Activated naive CD4-positive, alpha-beta T cell treated with anti-CD3 and anti-CD28 coated beads, Interleukin-2, amount 50 U/mL, for 16 hours (primary cell): ENCODE data around the gene IGHMBP2.

Experiments
- DNase-seq: peaks from one replicate; pipeline ENCODE4 v3.0.0-alpha.2; 2020

The IGHMBP2 gene

GRCh38 chr11:68941324-68942094 lies 37.8 kb downstream of the IGHMBP2 start:
- no peak for DNase-seq

GRCh38 chr11:68942095-68942620 lies 38.5 kb downstream of the IGHMBP2 start:
- DNase-seq = no peak

- no peak for DNase-seq
Observed at GRCh38 chr11:68942751-68943271, 39.1 kb downstream of the IGHMBP2 start.

GRCh38 chr11:68946416-68947090 lies 42.9 kb downstream of the IGHMBP2 start:
- DNase-seq = no peak

GRCh38 chr11:68947151-68947550 lies 43.5 kb downstream of the IGHMBP2 start:
- DNase-seq = no peak

GRCh38 chr11:68948496-68948895 lies 44.8 kb downstream of the IGHMBP2 start:
- DNase-seq = no peak

- DNase-seq = no peak
Observed at GRCh38 chr11:68948935-68949334, 45.2 kb downstream of the IGHMBP2 start.

- DNase-seq = no peak
Observed at GRCh38 chr11:68950270-68950669, 46.6 kb downstream of the IGHMBP2 start.

- DNase-seq = no peak
Observed at GRCh38 chr11:68950762-68951161, 47.1 kb downstream of the IGHMBP2 start.

GRCh38 chr11:68954836-68955606 lies 51.3 kb downstream of the IGHMBP2 start:
- DNase-seq = no peak

- no peak for DNase-seq
Observed at GRCh38 chr11:68955607-68955958, 51.9 kb downstream of the IGHMBP2 start.

- DNase-seq = peak; percentile 24
Observed at GRCh38 chr11:68956142-68956541, 52.5 kb downstream of the IGHMBP2 start.

- DNase-seq = no peak
Observed at GRCh38 chr11:68956547-68957254, 53.0 kb downstream of the IGHMBP2 start.

- no peak for DNase-seq
Observed at GRCh38 chr11:68958211-68958610, 54.5 kb downstream of the IGHMBP2 start.

GRCh38 chr11:68959465-68960293 lies 56.0 kb downstream of the IGHMBP2 start:
- DNase-seq = no peak

GRCh38 chr11:68960294-68961071 lies 56.8 kb downstream of the IGHMBP2 start:
- no peak for DNase-seq

GRCh38 chr11:68961245-68961644 lies 57.6 kb downstream of the IGHMBP2 start:
- no peak for DNase-seq

- DNase-seq = no peak
Observed at GRCh38 chr11:68962527-68963250, 59.0 kb downstream of the IGHMBP2 start.

GRCh38 chr11:68963779-68964178 lies 60.1 kb downstream of the IGHMBP2 start:
- no peak for DNase-seq
